Loucy (cell line): ENCODE data around the gene CCDC82.

Source experiments
- H2AFZ ChIP-seq: fragments of 200-600 bp; sonication (generic); 2 replicates; pipeline ENCODE4 v1.6.0; 2016; ENCODE audit warnings: antibody characterized with exemption, mild to moderate bottlenecking, low read length, moderate library complexity
- H3F3A ChIP-seq: fragments of 200-600 bp; 2 replicates; pipeline ENCODE4 v1.6.0; 2016; ENCODE audit warnings: antibody characterized with exemption, low read depth, mild to moderate bottlenecking
- H3K27me3 ChIP-seq: fragments of 200-600 bp; sonication (generic); 2 replicates; pipeline ENCODE4 v1.6.1; 2014; ENCODE audit warnings: low read length, mild to moderate bottlenecking; ENCODE audit not compliant: insufficient read depth, poor library complexity, severe bottlenecking
- H3K36me3 ChIP-seq: fragments of 200-600 bp; sonication (generic); 2 replicates; pipeline ENCODE4 v1.6.1; 2016; ENCODE audit warnings: low read length; ENCODE audit not compliant: insufficient read depth
- H3K4me1 ChIP-seq: fragments of 200-600 bp; sonication (generic); 2 replicates; pipeline ENCODE4 v1.5.1; 2014; ENCODE audit warnings: low read length, mild to moderate bottlenecking; ENCODE audit not compliant: insufficient read depth, poor library complexity, severe bottlenecking
- H3K4me2 ChIP-seq: fragments of 200-600 bp; sonication (generic); 2 replicates; pipeline ENCODE4 v1.6.0; 2014; ENCODE audit warnings: antibody characterized with exemption, low read length, low read depth, mild to moderate bottlenecking; ENCODE audit not compliant: poor library complexity, severe bottlenecking
- H3K4me3 ChIP-seq: fragments of 200-600 bp; sonication (generic); 2 replicates; pipeline ENCODE4 v1.5.1; 2014; ENCODE audit warnings: low read length, mild to moderate bottlenecking, mixed read lengths; ENCODE audit not compliant: poor library complexity, severe bottlenecking
- H3K79me2 ChIP-seq: fragments of 200-600 bp; sonication (generic); 2 replicates; pipeline ENCODE4 v1.6.1; 2014; ENCODE audit warnings: low read length; ENCODE audit not compliant: insufficient read depth
- H3K9ac ChIP-seq: fragments of 200-600 bp; sonication (generic); 2 replicates; pipeline ENCODE4 v1.6.0; 2014; ENCODE audit warnings: mild to moderate bottlenecking, low read depth, low read length, moderate library complexity; ENCODE audit not compliant: poor library complexity, severe bottlenecking
- H3K9me2 ChIP-seq: fragments of 200-600 bp; sonication (generic); replicated peaks from 2 replicates; pipeline ENCODE4 v1.6.1; 2016; ENCODE audit warnings: low read depth, low read length, mixed read lengths
- H3K9me3 ChIP-seq: fragments of 200-600 bp; sonication (generic); 2 replicates; pipeline ENCODE4 v1.6.1; 2014; ENCODE audit warnings: mild to moderate bottlenecking, antibody characterized with exemption, low read length, low read depth; ENCODE audit not compliant: insufficient read depth
- H4K20me1 ChIP-seq: fragments of 200-600 bp; sonication (generic); 2 replicates; pipeline ENCODE4 v1.6.0; 2014; ENCODE audit warnings: antibody characterized with exemption, low read length, mild to moderate bottlenecking; ENCODE audit not compliant: insufficient read depth, poor library complexity, severe bottlenecking
- CTCF ChIP-seq: fragments of 200-600 bp; sonication (generic); conservative IDR thresholded peaks from 2 replicates; pipeline ENCODE4 v1.5.1; 2014; ENCODE audit warnings: mild to moderate bottlenecking, antibody characterized with exemption, low read length
- EZH2phosphoT487 ChIP-seq: fragments of 200-600 bp; IDR thresholded peaks from 2 replicates; pipeline ENCODE4 v1.6.1; 2018; ENCODE audit warnings: antibody characterized with exemption, mild to moderate bottlenecking, moderate library complexity, borderline replicate concordance

Gene CCDC82

GRCh38 chr11:96310236-96310635 lies 79.5 kb downstream of the CCDC82 start:
- H3K4me3 ChIP-seq: no peak overlapping the region
- peaks cover 20% of the 10 kb centered on the region for H3K4me1 ChIP-seq
- no peaks in the 10 kb centered on the region for H3K27me3 ChIP-seq
- H3F3A ChIP-seq: no peaks in the 10 kb centered on the region
- H3K9me3 ChIP-seq: no peaks in the 10 kb centered on the region
- H3K79me2 ChIP-seq: no peaks in the 10 kb centered on the region
- no peak for TF ChIP-seq EZH2phosphoT487
- no peak for TF ChIP-seq CTCF
- no peaks in the 10 kb centered on the region for H3K9me2 ChIP-seq
- H2AFZ ChIP-seq: no peak overlapping the region
- no peak overlapping the region for H3K9ac ChIP-seq
- no peaks in the 10 kb centered on the region for H4K20me1 ChIP-seq
- H3K4me2 ChIP-seq: no peak overlapping the region
- H3K36me3 ChIP-seq: no peaks in the 10 kb centered on the region

GRCh38 chr11:96309643-96310017 lies 80.1 kb downstream of the CCDC82 start:
- no peaks in the 10 kb centered on the region for H3K79me2 ChIP-seq
- no peaks in the 10 kb centered on the region for H3K9me2 ChIP-seq
- H3K27me3 ChIP-seq: no peaks in the 10 kb centered on the region
- H3K4me1 ChIP-seq: peaks cover 15% of the 10 kb centered on the region
- no peak overlapping the region for H3K9ac ChIP-seq
- H3F3A ChIP-seq: no peaks in the 10 kb centered on the region
- no peaks in the 10 kb centered on the region for H3K9me3 ChIP-seq
- H2AFZ ChIP-seq: no peak overlapping the region
- H4K20me1 ChIP-seq: no peaks in the 10 kb centered on the region
- TF ChIP-seq CTCF (no peak), EZH2phosphoT487 (no peak)
- no peak overlapping the region for H3K4me3 ChIP-seq
- no peak overlapping the region for H3K4me2 ChIP-seq
- H3K36me3 ChIP-seq: no peaks in the 10 kb centered on the region

GRCh38 chr11:96309016-96309642 lies 80.6 kb downstream of the CCDC82 start:
- Histone ChIP-seq H3K79me2 (no peaks in the 10 kb centered on the region), H3K4me3 (no peak overlapping the region), H4K20me1 (no peaks in the 10 kb centered on the region), H3K9me2 (no peaks in the 10 kb centered on the region), H3K4me1 (peaks cover 12% of the 10 kb centered on the region), H3K27me3 (no peaks in the 10 kb centered on the region), H3F3A (no peaks in the 10 kb centered on the region), H3K9me3 (no peaks in the 10 kb centered on the region), H3K9ac (no peak overlapping the region), H3K4me2 (no peak overlapping the region), H2AFZ (no peak overlapping the region), H3K36me3 (no peaks in the 10 kb centered on the region)
- no peak for TF ChIP-seq CTCF
- no peak for TF ChIP-seq EZH2phosphoT487
